PC-3 (cell line): Measurements from ENCODE around the gene GTPBP2. TPM values are rescaled to one million over a fixed set of nuclear protein-coding genes. Genes with fewer than 3 reads are reported as not detected.

Source experiments
- ATAC-seq: fragments of 200-7000 bp; cut with Tn5 transposase; 2 replicates; pipeline ENCODE4 v1.9.1; 2020; ENCODE audit warnings: mild to moderate bottlenecking, moderate library complexity
- BruUV-seq: library from RNA; stranded (reverse); fragments of 400-500 nt; replicated peaks from 2 replicates; lab custom pipeline; 2021; lab: Mats Ljungman, UMichigan
- CTCF ChIA-PET: fragments of 300-600 bp; sonication (Branson Sonifier 250); formaldehyde crosslinking; loops from one replicate; lab custom pipeline; 2022; ENCODE audit warnings: antibody characterized with exemption; lab: Charles Lee
- POLR2A ChIA-PET: fragments of 300-600 bp; sonication (Branson Sonifier 250); formaldehyde crosslinking; loops from one replicate; lab custom pipeline; 2022; ENCODE audit warnings: antibody characterized with exemption; ENCODE audit not compliant: unreplicated experiment; lab: Charles Lee
- DNase-seq: peaks from one replicate; pipeline ENCODE4 v3.0.0-alpha.2; 2015
- H2AFZ ChIP-seq: fragments of 300-600 bp; sonication (generic); 2 replicates; pipeline ENCODE4 v1.6.0; 2016; ENCODE audit warnings: antibody characterized with exemption, low read length
- H3F3A ChIP-seq: fragments of 300-600 bp; sonication (generic); one replicate; pipeline ENCODE4 v1.6.0; 2017; ENCODE audit warnings: antibody characterized with exemption, low read length, control low read depth, mild to moderate bottlenecking; ENCODE audit not compliant: unreplicated experiment
- H3K27ac ChIP-seq: fragments of 300-600 bp; sonication (generic); 2 replicates; pipeline ENCODE4 v1.5.1; 2016; ENCODE audit warnings: mild to moderate bottlenecking, low read length
- H3K27me3 ChIP-seq: fragments of 300-600 bp; sonication (generic); 2 replicates; pipeline ENCODE4 v1.6.1; 2016; ENCODE audit warnings: low read length, mixed read lengths
- H3K36me3 ChIP-seq: fragments of 300-600 bp; sonication (generic); 2 replicates; pipeline ENCODE4 v1.6.1; 2016; ENCODE audit warnings: low read depth, mixed run types, low read length, mixed read lengths
- H3K4me1 ChIP-seq: fragments of 300-600 bp; sonication (generic); 2 replicates; pipeline ENCODE4 v1.5.1; 2016; ENCODE audit warnings: low read length; ENCODE audit not compliant: insufficient read depth
- H3K4me2 ChIP-seq: fragments of 300-600 bp; sonication (generic); 2 replicates; pipeline ENCODE4 v1.6.0; 2016; ENCODE audit warnings: low read length
- H3K4me3 ChIP-seq: fragments of 300-600 bp; sonication (generic); 2 replicates; pipeline ENCODE4 v1.5.1; 2016; ENCODE audit warnings: mild to moderate bottlenecking, low read length, mixed read lengths
- H3K79me2 ChIP-seq: fragments of 300-600 bp; sonication (generic); 2 replicates; pipeline ENCODE4 v1.6.1; 2017; ENCODE audit warnings: low read length, mixed read lengths
- H3K9ac ChIP-seq: fragments of 300-600 bp; sonication (generic); 2 replicates; pipeline ENCODE4 v1.6.0; 2016; ENCODE audit warnings: mild to moderate bottlenecking, low read length
- H3K9me2 ChIP-seq: fragments of 300-600 bp; sonication (generic); replicated peaks from 2 replicates; pipeline ENCODE4 v1.6.1; 2016; ENCODE audit warnings: mixed run types, low read length, mixed read lengths
- H3K9me3 ChIP-seq: fragments of 300-600 bp; sonication (generic); 2 replicates; pipeline ENCODE4 v1.6.1; 2016; ENCODE audit warnings: low read length, mixed read lengths
- H4K20me1 ChIP-seq: fragments of 300-600 bp; sonication (generic); 2 replicates; pipeline ENCODE4 v1.6.1; 2016; ENCODE audit warnings: low read length, mixed read lengths
- CTCF ChIP-seq: fragments of 300-600 bp; sonication (generic); conservative IDR thresholded peaks from 2 replicates; pipeline ENCODE4 v1.5.1; 2017; ENCODE audit warnings: antibody characterized with exemption, low read depth, mild to moderate bottlenecking, low read length
- EZH2 ChIP-seq: fragments of 300-600 bp; sonication (generic); IDR thresholded peaks from one replicate; pipeline ENCODE4 v1.6.1; 2017; ENCODE audit warnings: antibody characterized with exemption, mild to moderate bottlenecking, low read length; ENCODE audit not compliant: unreplicated experiment
- EZH2phosphoT487 ChIP-seq: fragments of 300-600 bp; sonication (generic); IDR thresholded peaks from 2 replicates; pipeline ENCODE4 v1.6.1; 2018; ENCODE audit warnings: mild to moderate bottlenecking, antibody characterized with exemption, low read length, borderline replicate concordance
- intact Hi-C: fragments of 100-400 bp; cut with micrococcal nuclease; formaldehyde crosslinking; loops from 2 replicates; pipeline ENCODE4 v1.9.0; 2023
- total RNA-seq: library from RNA; depleted of rRNA; stranded (reverse); fragments of >200 nt; gene quantifications from 2 replicates; pipeline ENCODE4 v1.2.3, GENCODE V29; 2014

Gene GTPBP2
- total RNA-seq, 1 experiment from 2014 or later = 38.1 TPM

GRCh38 chr6:43674291-43674690 is 45.2 kb upstream of the GTPBP2 start:
- TF ChIP-seq EZH2phosphoT487 (no peak), EZH2 (no peak), CTCF (no peak)
- Histone ChIP-seq H2AFZ (no peak overlapping the region), H4K20me1 (no peaks in the 10 kb centered on the region), H3K36me3 (peaks cover 47% of the 10 kb centered on the region), H3K79me2 (no peaks in the 10 kb centered on the region), H3K4me3 (no peak overlapping the region), H3K9me3 (no peaks in the 10 kb centered on the region), H3K4me2 (no peak overlapping the region), H3K27ac (no peak overlapping the region), H3K9me2 (no peaks in the 10 kb centered on the region), H3F3A (no peaks in the 10 kb centered on the region), H3K27me3 (no peaks in the 10 kb centered on the region), H3K9ac (no peak overlapping the region), H3K4me1 (peaks cover 17% of the 10 kb centered on the region)
- no TSS peak for BruUV-seq
- CTCF ChIA-PET = no interaction called here
- no peak for DNase-seq
- intact Hi-C loops = no loop called here
- no peak for ATAC-seq
- POLR2A ChIA-PET = no interaction called here

- no peaks in the 10 kb centered on the region for H3F3A ChIP-seq
- H3K9me2 ChIP-seq = no peaks in the 10 kb centered on the region
- no peak for TF ChIP-seq CTCF
- no peak for TF ChIP-seq EZH2
- no peak for TF ChIP-seq EZH2phosphoT487
- H3K27me3 ChIP-seq = no peaks in the 10 kb centered on the region
- H2AFZ ChIP-seq = no peak overlapping the region
- intact Hi-C loops = no loop called here
- ChIA-PET POLR2A (no interaction called here), CTCF (no interaction called here)
- H3K36me3 ChIP-seq = peaks cover 42% of the 10 kb centered on the region
- H4K20me1 ChIP-seq = no peaks in the 10 kb centered on the region
- no peaks in the 10 kb centered on the region for H3K79me2 ChIP-seq
- ATAC-seq = no peak
- no peak overlapping the region for H3K4me3 ChIP-seq
- H3K9me3 ChIP-seq = no peaks in the 10 kb centered on the region
- no peak overlapping the region for H3K4me2 ChIP-seq
- DNase-seq = no peak
- peaks cover 24% of the 10 kb centered on the region for H3K4me1 ChIP-seq
- BruUV-seq = no TSS peak
- no peak overlapping the region for H3K27ac ChIP-seq
- no peak overlapping the region for H3K9ac ChIP-seq
These were observed 44.5 kb upstream of the GTPBP2 start for GRCh38 chr6:43673444-43674084.

- Histone ChIP-seq H4K20me1 (no peaks in the 10 kb centered on the region), H3K36me3 (peaks cover 27% of the 10 kb centered on the region)
- ATAC-seq = no peak
These were observed 43.0 kb upstream of the GTPBP2 start for GRCh38 chr6:43671801-43672690.

More at GRCh38 chr6:43671801-43672690, 43.0 kb upstream of the GTPBP2 start:
- Histone ChIP-seq H3K9me3 (no peaks in the 10 kb centered on the region), H3K27ac (no peak overlapping the region), H3K4me2 (no peak overlapping the region), H3K4me3 (no peak overlapping the region), H3K9me2 (no peaks in the 10 kb centered on the region), H3K27me3 (no peaks in the 10 kb centered on the region), H3K4me1 (peaks cover 37% of the 10 kb centered on the region), H3F3A (no peaks in the 10 kb centered on the region), H2AFZ (no peak overlapping the region), H3K9ac (no peak overlapping the region), H3K79me2 (no peaks in the 10 kb centered on the region)
- ChIA-PET POLR2A (no interaction called here), CTCF (no interaction called here)
- no TSS peak for BruUV-seq
- intact Hi-C loops = no loop called here
- TF ChIP-seq CTCF = no peak
- DNase-seq = no peak
